ENCODE measurements around the gene FOXP1. TPM values are rescaled to one million over a fixed set of nuclear protein-coding genes. Genes with fewer than 3 reads are reported as not detected.
A peak's percentile ranks its signal among the peaks of the same experiment; 100 is the strongest.

FOXP1 gene
- total and polyA plus RNA-seq, 2 of the 13 experiments (the other 11 are each of a cell fraction or from before 2014, with no cell fraction given) = 40.4 to 59.0 TPM

DNA sequence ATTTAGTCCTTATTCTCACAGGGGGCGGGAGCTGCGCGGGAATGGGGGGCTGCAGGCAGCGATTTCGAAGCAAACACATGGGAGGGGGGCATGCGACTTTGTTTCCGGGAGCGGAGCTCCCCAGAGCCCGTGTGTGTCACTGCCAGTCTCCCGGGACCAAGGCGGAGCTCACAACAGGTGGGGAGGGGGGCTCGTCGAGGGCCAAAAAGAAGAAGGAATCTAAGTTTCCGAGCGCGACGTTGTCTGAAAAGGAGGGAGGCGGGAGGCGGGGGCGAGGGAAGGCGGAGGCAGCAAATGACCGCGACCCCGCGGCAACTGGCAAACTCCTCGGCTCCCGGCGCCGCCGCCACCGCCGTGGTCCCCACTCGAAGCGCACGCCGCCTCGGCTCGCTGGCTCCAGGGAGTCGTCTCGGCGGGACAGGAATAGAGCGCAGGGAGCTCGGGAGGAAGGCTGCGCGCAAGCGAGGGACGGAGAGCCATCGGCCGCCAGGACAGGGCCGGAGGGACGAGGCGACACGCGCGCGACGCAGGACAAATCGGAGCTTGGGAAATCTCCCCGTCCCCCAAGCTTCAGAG lies 1.4 kb downstream of the FOXP1 start (continued):
- no peak for TF ChIP-seq IRF1 (CRISPR knock-in tag; IDR thresholded peaks at IDR 0.05; ENCODE audit: low read depth)
- no peak for TF ChIP-seq PLRG1 (conservative IDR thresholded peaks at IDR 0.05)
- TF ChIP-seq GFI1 (CRISPR knock-in tag; IDR thresholded peaks at IDR 0.05; ENCODE audit: borderline replicate concordance) = 0 out of 2 replicates have a peak, but pooled peaks have one; percentile 34
- TF ChIP-seq, protein P1, sequence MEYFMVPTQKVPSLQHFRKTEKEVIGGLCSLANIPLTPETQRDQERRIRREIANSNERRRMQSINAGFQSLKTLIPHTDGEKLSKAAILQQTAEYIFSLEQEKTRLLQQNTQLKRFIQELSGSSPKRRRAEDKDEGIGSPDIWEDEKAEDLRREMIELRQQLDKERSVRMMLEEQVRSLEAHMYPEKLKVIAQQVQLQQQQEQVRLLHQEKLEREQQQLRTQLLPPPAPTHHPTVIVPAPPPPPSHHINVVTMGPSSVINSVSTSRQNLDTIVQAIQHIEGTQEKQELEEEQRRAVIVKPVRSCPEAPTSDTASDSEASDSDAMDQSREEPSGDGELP (IDR thresholded peaks at IDR 0.05; ENCODE audit: borderline replicate concordance, low read depth) = no peak
- TF ChIP-seq ZNF772 (CRISPR knock-in tag; IDR thresholded peaks at IDR 0.05) = 0 out of 2 replicates have a peak, but pooled peaks have one; percentile 4
- TF ChIP-seq ATF6 (CRISPR knock-in tag; conservative IDR thresholded peaks at IDR 0.05) = no peak
- TF ChIP-seq FIP1L1 (IDR thresholded peaks at IDR 0.05; ENCODE audit: borderline replicate concordance, insufficient read depth, low read depth, low read length) = no peak
- peak; percentile 63 for TF ChIP-seq FOXP4 (CRISPR knock-in tag; IDR thresholded peaks at IDR 0.05)
- TF ChIP-seq, protein P2, sequence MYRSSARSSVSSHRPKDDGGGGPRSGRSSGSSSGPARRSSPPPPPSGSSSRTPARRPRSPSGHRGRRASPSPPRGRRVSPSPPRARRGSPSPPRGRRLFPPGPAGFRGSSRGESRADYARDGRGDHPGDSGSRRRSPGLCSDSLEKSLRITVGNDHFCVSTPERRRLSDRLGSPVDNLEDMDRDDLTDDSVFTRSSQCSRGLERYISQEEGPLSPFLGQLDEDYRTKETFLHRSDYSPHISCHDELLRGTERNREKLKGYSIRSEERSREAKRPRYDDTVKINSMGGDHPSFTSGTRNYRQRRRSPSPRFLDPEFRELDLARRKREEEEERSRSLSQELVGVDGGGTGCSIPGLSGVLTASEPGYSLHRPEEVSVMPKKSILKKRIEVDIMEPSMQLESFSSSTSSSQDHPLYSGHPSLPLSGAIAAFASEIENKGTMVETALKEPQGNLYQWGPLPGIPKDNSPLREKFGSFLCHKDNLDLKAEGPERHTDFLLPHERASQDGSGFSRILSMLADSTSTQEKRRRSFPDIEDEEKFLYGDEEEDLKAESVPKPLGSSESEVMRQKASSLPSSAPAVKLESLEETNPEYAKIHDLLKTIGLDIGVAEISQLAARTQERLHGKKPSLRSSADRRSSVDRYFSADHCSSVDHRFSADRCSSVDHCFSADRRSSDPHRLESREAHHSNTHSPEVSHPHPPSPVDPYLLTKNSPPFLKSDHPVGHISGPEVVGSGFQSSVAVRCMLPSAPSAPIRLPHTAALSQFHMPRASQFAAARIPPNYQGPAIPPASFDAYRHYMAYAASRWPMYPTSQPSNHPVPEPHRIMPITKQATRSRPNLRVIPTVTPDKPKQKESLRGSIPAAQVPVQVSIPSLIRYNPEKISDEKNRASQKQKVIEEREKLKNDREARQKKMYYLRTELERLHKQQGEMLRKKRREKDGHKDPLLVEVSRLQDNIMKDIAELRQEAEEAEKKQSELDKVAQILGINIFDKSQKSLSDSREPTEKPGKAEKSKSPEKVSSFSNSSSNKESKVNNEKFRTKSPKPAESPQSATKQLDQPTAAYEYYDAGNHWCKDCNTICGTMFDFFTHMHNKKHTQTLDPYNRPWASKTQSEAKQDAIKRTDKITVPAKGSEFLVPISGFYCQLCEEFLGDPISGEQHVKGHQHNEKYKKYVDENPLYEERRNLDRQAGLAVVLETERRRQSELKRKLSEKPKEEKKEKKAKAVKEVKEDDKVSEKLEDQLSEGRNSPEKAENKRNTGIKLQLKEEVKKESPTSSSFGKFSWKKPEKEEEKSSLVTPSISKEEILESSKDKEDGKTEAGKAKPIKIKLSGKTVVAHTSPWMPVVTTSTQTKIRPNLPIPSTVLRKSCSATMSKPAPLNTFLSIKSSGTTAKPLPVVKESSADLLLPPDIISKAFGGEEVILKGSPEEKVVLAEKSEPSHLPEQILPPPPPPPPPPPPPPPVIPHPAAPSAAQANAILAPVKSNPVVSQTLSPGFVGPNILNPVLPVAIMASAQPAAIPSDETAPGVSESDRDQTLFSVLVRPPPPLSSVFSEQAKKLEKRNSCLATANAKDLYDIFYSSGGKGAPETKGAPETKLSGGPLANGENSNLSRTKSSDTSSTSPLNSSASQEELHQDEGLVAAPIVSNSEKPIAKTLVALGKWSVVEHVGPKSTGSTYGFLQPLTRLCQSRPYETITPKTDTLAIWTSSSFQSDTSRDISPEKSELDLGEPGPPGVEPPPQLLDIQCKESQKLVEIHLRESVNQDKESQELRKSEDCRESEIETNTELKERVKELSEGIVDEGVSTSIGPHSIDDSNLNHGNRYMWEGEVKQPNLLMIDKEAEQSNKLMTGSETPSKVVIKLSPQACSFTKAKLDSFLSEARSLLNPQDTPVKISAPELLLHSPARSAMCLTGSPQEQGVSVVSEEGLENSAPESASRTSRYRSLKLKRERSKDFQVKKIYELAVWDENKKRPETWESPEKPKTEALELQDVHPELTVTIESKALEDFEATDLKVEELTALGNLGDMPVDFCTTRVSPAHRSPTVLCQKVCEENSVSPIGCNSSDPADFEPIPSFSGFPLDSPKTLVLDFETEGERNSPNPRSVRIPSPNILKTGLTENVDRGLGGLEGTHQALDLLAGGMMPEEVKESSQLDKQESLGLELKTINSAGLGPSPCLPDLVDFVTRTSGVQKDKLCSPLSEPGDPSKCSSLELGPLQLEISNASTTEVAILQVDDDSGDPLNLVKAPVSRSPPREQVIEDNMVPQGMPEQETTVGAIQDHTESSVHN (CRISPR knock-in tag; IDR thresholded peaks at IDR 0.05) = no peak
- TF ChIP-seq ZNF709 (CRISPR knock-in tag; IDR thresholded peaks at IDR 0.05) = peak; percentile 67
- TF ChIP-seq SKI (IDR thresholded peaks at IDR 0.05; ENCODE audit: partially characterized antibody) = no peak
- no peak for TF ChIP-seq DRAP1 (CRISPR knock-in tag; IDR thresholded peaks at IDR 0.05)
